ENCODE data around the gene COMMD9.
"Not testable (repeated sequence)": the region's sequence is repeated elsewhere in the genome, so short reads cannot be mapped to it uniquely, and the experiment has no call there.

The COMMD9 gene

GRCh38 chr11:36330411-36330810 lies 41.2 kb upstream of the COMMD9 start:
- Histone ChIP-seq H3K9me2 (replicated peaks; ENCODE audit: insufficient read depth, low read length) (no peaks in the 10 kb centered on the region), H3K4me2 (ENCODE audit: low read depth, low read length) (no peak overlapping the region), H4K20me1 (ENCODE audit: insufficient read depth, low read length) (no peaks in the 10 kb centered on the region), H3K27me3 (replicated peaks; ENCODE audit: insufficient read depth, low read length) (no peaks in the 10 kb centered on the region), H3K9ac (ENCODE audit: low read length) (no peak overlapping the region), H3K4me3 (ENCODE audit: low read length) (no peak overlapping the region), H2AFZ (ENCODE audit: low read length) (no peak overlapping the region), H3F3A (ENCODE audit: insufficient read depth, low read length) (no peaks in the 10 kb centered on the region), H3K79me2 (ENCODE audit: low read length) (no peaks in the 10 kb centered on the region), H3K9me3 (replicated peaks; ENCODE audit: insufficient read depth, low read length) (no peaks in the 10 kb centered on the region), H3K36me3 (replicated peaks; ENCODE audit: insufficient read depth, low read length) (no peaks in the 10 kb centered on the region), H3K27ac (ENCODE audit: low read length) (no peak overlapping the region), H3K4me1 (ENCODE audit: low read length) (peaks cover 6% of the 10 kb centered on the region; the same call in 1 of the 2 replicates)
- TF ChIP-seq EZH2 (optimal IDR thresholded peaks at IDR 0.05; ENCODE audit: low read depth, low read length): no peak
- no peak for TF ChIP-seq EZH2phosphoT487 (IDR thresholded peaks at IDR 0.05; ENCODE audit: low read length)
- no peak for TF ChIP-seq CTCF (IDR thresholded peaks at IDR 0.05; ENCODE audit: low read length)
- no peak for DNase-seq

DNA sequence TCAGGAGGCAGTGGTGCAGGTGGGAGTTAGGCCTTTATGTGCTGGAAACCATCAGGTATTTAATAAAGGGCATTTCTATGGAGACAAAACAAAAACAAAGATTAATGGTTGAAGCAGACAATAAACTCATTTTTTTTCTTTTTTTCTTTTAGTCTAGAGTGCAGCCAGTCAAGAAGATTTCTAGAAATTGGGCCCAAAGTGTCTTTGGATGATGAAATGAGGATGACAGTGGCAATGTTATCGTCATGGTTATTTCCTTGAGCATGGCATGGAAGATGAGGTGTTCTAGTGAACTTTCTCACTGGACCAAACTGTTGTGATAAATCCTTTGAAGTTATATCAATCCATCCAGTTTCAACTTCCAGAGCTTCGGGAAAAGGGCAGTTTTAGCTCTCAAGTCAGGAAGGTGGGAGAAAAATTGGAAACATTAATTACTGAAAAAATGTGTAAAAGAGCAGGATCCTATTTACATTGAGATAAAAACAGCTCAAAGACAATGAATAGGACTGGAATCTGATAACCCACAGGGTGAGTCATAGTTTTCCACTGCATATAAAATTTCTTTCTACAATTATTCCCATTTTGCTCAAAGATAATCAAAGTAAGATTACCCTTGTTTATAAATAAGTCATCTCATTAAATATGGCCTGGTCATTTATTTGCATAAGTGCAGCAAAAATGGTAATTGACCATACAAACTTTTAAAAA lies 39.9 kb upstream of the COMMD9 start:
- H3K4me3 ChIP-seq (ENCODE audit: low read length): no peak overlapping the region
- H3K9me3 ChIP-seq (replicated peaks; ENCODE audit: insufficient read depth, low read length): no peaks in the 10 kb centered on the region
- H3K9me2 ChIP-seq (replicated peaks; ENCODE audit: insufficient read depth, low read length): no peaks in the 10 kb centered on the region
- H3F3A ChIP-seq (ENCODE audit: insufficient read depth, low read length): no peaks in the 10 kb centered on the region
- H3K79me2 ChIP-seq (ENCODE audit: low read length): no peaks in the 10 kb centered on the region
- H2AFZ ChIP-seq (ENCODE audit: low read length): no peak overlapping the region
- H3K4me2 ChIP-seq (ENCODE audit: low read depth, low read length): no peak overlapping the region
- no peak overlapping the region for H3K27ac ChIP-seq (ENCODE audit: low read length)
- H3K9ac ChIP-seq (ENCODE audit: low read length): no peak overlapping the region
- no peaks in the 10 kb centered on the region for H3K36me3 ChIP-seq (replicated peaks; ENCODE audit: insufficient read depth, low read length)
- TF ChIP-seq CTCF (IDR thresholded peaks at IDR 0.05; ENCODE audit: low read length) (no peak), EZH2phosphoT487 (IDR thresholded peaks at IDR 0.05; ENCODE audit: low read length) (no peak), EZH2 (optimal IDR thresholded peaks at IDR 0.05; ENCODE audit: low read depth, low read length) (no peak)
- no peak for DNase-seq
- no peaks in the 10 kb centered on the region for H3K27me3 ChIP-seq (replicated peaks; ENCODE audit: insufficient read depth, low read length)
- H3K4me1 ChIP-seq (ENCODE audit: low read length): peaks cover 6% of the 10 kb centered on the region; the same call in 1 of the 2 replicates
- no peaks in the 10 kb centered on the region for H4K20me1 ChIP-seq (ENCODE audit: insufficient read depth, low read length)

GRCh38 chr11:36326524-36327419 lies 37.5 kb upstream of the COMMD9 start:
- H3K9ac ChIP-seq (ENCODE audit: low read length): no peak overlapping the region

GRCh38 chr11:36325403-36325802 lies 36.2 kb upstream of the COMMD9 start:
- not testable (repeated sequence) for H3K4me2 ChIP-seq (ENCODE audit: low read depth, low read length); H4K20me1 ChIP-seq (ENCODE audit: insufficient read depth, low read length); H3K4me3 ChIP-seq (ENCODE audit: low read length); H3K4me1 ChIP-seq (ENCODE audit: low read length); DNase-seq; H3K27ac ChIP-seq (ENCODE audit: low read length); H3K36me3 ChIP-seq (replicated peaks; ENCODE audit: insufficient read depth, low read length); H3K27me3 ChIP-seq (replicated peaks; ENCODE audit: insufficient read depth, low read length); H2AFZ ChIP-seq (ENCODE audit: low read length); H3F3A ChIP-seq (ENCODE audit: insufficient read depth, low read length); H3K9me2 ChIP-seq (replicated peaks; ENCODE audit: insufficient read depth, low read length); H3K9me3 ChIP-seq (replicated peaks; ENCODE audit: insufficient read depth, low read length); H3K9ac ChIP-seq (ENCODE audit: low read length); H3K79me2 ChIP-seq (ENCODE audit: low read length)

More at GRCh38 chr11:36326524-36327419, 37.5 kb upstream of the COMMD9 start:
- Histone ChIP-seq H3K27me3 (replicated peaks; ENCODE audit: insufficient read depth, low read length) (no peaks in the 10 kb centered on the region), H4K20me1 (ENCODE audit: insufficient read depth, low read length) (no peaks in the 10 kb centered on the region), H3K4me1 (ENCODE audit: low read length) (peaks cover 6% of the 10 kb centered on the region; the same call in 1 of the 2 replicates), H3K4me3 (ENCODE audit: low read length) (no peak overlapping the region), H3K9me2 (replicated peaks; ENCODE audit: insufficient read depth, low read length) (no peaks in the 10 kb centered on the region), H3K79me2 (ENCODE audit: low read length) (no peaks in the 10 kb centered on the region), H3K4me2 (ENCODE audit: low read depth, low read length) (peak overlapping the region; percentile 26; the same call in 1 of the 2 replicates), H3K36me3 (replicated peaks; ENCODE audit: insufficient read depth, low read length) (no peaks in the 10 kb centered on the region), H3K27ac (ENCODE audit: low read length) (no peak overlapping the region), H3K9me3 (replicated peaks; ENCODE audit: insufficient read depth, low read length) (no peaks in the 10 kb centered on the region), H3F3A (ENCODE audit: insufficient read depth, low read length) (no peaks in the 10 kb centered on the region), H2AFZ (ENCODE audit: low read length) (no peak overlapping the region)
- DNase-seq: no peak
- TF ChIP-seq EZH2phosphoT487 (IDR thresholded peaks at IDR 0.05; ENCODE audit: low read length): no peak
- no peak for TF ChIP-seq CTCF (IDR thresholded peaks at IDR 0.05; ENCODE audit: low read length)
- TF ChIP-seq EZH2 (optimal IDR thresholded peaks at IDR 0.05; ENCODE audit: low read depth, low read length): no peak

- not testable (repeated sequence) for H3F3A ChIP-seq (ENCODE audit: insufficient read depth, low read length); H3K4me1 ChIP-seq (ENCODE audit: low read length); H3K9me2 ChIP-seq (replicated peaks; ENCODE audit: insufficient read depth, low read length); H3K79me2 ChIP-seq (ENCODE audit: low read length); H3K9me3 ChIP-seq (replicated peaks; ENCODE audit: insufficient read depth, low read length); H3K36me3 ChIP-seq (replicated peaks; ENCODE audit: insufficient read depth, low read length); H2AFZ ChIP-seq (ENCODE audit: low read length); H3K9ac ChIP-seq (ENCODE audit: low read length); H4K20me1 ChIP-seq (ENCODE audit: insufficient read depth, low read length); H3K27ac ChIP-seq (ENCODE audit: low read length); H3K27me3 ChIP-seq (replicated peaks; ENCODE audit: insufficient read depth, low read length); H3K4me3 ChIP-seq (ENCODE audit: low read length); H3K4me2 ChIP-seq (ENCODE audit: low read depth, low read length); DNase-seq
These were observed 35.7 kb upstream of the COMMD9 start for GRCh38 chr11:36324956-36325355.

All from MM.1S (cell line).